GM21786 (cell line): ENCODE results near the gene GID8.

ENCODE experiments used
- ATAC-seq: cut with Tn5 transposase; IDR thresholded peaks from one replicate; pipeline ENCODE4 v1.9.1; 2021; ENCODE audit not compliant: unreplicated experiment

Gene GID8

DNA sequence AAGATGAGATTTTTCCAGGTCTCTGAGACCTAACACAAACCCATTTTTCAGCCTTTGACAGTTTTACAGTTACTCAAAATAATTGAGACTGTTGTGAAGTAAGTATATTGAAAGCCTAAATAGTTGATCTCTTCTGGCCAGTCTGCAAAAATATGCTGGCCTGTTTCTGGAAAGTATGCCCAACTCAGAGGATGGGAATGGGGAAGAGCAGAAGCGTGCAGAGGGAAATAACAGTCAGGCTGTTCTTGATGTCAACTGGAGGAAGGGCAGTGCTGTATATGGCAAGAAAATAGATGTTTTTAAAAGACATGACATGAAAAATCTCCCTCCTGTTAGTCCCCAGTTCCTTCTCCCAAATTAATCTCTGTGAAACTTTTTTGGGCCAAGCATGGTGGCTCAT, 3.8 kb downstream of the GID8 start:
- ATAC-seq, result no peak

DNA sequence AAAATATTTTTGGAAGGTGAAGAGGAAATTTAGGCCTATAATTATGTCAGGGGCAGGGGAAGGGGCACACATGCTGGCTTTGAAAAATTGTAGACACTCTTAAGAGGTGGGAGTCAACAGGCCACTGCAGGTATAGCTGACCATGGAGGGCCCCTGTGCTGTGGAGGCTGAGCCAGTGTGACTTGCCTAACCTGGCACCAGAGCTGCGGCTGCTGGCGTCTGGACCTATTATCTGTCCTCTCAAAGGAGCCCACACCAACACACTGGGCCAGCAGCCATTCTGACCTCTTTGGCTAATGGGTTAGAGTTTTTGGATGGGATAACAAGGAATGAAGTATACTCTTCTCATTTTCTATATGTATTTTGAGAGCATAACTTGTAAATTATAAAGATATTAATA, 4.5 kb downstream of the GID8 start:
- no peak for ATAC-seq

DNA sequence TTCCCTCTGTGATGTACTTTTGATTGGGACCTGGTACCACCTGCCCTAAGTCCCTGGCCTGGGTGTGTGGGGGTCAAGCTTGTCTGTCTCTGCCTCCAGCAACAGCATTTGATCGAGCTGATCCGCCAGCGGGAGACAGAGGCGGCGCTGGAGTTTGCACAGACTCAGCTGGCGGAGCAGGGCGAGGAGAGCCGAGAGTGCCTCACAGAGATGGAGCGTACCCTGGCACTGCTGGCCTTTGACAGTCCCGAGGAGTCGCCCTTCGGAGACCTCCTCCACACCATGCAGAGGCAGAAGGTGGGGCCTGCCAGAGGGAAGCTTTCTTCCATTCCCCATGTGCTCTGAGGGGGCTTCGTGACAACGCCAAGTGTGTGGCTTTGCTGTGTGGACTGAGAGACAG, 5.4 kb downstream of the GID8 start:
- ATAC-seq, result no peak

DNA sequence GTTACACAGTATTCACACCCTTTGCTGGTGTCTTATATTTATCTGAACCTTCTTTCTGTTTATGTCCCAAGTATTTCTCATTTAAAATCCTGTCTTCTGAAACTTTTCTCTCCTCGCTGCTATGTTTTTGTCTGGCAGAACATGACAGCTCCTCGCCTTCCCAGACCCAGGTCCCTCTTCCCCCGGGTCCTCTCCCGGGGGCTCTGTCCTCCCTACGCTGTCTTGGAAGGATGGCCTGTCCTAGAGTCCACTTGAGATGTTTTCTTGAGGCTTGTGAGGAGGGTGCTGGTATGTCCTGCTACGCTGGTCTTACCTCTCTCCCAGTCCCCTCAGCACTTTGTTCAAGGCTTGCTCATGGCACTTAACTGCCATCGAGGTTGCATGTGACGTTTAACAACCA, 6.2 kb downstream of the GID8 start:
- ATAC-seq, result no peak

DNA sequence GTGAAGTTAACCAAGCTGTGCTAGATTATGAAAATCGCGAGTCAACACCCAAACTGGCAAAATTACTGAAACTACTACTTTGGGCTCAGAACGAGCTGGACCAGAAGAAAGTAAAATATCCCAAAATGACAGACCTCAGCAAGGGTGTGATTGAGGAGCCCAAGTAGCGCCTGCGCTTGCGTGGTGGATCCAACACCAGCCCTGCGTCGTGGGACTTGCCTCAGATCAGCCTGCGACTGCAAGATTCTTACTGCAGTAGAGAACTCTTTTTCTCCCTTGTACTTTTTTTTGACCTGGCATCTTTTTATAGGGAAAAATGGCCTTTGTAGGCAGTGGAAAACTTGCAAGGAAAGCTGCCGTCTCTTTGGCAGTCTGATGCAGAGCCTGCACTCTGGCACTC, 6.8 kb downstream of the GID8 start:
- ATAC-seq, result no peak

DNA sequence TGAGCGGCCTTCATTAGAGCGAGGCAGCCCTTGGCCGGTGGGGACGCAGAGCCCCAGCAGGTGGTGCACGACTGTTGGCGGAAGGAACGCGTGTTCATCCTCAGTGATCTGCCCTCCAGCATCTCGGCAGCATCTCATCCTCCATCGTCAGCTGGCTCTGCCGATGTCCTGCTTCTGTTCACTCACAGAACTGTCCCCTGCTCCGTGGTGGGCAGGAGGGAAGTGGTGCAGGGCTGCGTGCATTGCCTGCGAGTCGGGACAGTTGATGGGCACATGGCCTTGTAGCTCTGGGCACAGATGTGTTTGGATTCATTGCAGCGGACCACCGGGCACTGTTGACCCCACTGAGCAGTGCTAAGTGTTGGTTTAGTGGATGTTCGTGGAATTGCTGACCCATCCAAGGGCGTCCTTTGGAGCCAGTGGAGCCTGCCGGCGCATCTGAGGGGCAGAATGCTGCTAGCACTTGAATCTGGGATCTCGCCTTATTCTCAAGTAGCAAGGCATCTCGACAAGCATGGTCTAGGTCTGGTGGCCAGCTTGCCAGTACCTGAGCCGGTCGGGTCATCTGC, 7.9 kb downstream of the GID8 start:
- ATAC-seq, result no peak

DNA sequence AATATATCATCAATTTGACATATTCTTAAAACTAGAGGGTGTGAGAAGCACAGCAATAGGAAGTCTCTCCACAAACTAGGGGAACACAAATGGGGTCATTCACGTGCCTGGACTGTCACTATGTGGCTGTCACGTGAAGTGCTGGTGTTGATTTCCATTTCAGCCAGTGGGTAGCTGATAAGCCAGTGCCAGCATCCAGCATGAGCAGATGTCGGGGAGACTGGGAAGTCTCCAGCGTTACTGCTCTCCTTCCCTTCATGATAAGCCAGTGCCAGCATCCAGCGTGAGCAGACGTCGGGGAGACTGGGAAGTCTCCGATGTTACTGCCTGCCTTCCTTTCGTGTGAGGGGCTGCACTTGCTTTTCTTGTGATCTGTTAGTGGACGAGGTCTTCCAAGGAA, 9.0 kb downstream of the GID8 start:
- ATAC-seq, result no peak

DNA sequence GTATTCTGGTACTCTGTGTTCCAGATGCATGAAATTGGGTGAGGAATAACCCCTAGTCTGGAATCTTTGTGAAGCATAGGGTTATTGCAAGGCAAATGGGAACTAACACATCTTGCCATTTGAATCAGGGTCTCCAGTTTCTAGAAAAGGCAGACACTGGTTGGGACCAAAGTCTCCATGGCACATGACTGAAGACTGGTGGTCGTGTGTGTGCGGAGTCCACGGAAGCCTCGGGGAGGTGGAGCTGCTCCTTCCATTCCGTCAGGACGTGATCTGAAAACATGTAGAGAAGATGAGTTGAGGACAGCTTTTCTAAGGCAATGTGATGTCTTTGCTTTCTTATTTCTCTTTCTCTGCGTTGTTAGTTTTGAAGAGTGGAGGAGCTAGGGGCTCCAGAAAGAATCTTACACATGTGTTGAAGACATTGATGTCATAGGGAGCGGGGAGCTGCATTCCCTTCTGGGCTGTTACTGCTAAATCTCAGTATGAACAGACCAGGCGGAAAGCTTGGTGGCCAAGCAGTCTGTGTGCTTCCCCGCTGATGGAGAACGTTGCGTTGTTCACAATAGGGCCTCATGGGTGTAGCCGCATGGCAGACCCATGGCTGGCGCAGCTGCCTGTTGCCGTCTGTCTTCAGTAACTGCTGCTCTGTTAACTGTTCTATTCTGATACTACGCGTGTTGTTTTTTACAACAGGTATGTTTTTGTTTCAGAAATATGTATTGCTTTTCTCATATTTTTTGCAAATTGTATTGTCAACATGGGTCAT, 9.8 kb downstream of the GID8 start:
- no peak for ATAC-seq

DNA sequence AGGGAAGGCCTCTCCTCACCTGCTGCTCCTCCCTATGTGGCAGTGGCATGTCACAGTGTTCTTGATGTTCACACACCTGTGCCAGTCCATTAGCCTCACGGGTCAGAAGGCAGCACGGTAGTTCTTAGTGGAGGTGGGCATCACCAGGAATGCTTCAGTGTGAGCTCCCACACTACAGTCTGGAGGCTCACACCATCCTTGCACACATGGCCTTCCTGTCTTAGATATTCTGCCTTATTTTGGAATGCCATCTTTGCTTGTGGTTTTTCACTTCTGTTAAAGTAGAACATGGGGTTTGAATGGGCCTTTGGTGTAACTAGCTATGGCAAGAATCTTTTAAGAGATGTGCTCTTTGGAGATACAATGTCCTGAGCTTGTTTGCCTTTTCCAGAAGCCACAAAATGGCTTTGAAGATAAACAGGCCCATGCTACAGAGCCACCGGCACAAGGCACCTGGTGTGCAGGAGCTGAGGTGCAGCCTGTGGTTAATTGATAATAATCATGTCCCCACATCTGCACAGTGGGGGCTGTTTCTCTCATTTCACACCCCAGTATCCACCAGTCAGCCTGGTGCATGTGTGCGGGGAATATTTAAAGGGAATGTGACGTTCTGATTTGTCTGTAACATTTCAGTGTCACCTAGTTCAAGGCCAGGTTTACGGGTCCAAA, 11.3 kb downstream of the GID8 start:
- no peak for ATAC-seq

DNA sequence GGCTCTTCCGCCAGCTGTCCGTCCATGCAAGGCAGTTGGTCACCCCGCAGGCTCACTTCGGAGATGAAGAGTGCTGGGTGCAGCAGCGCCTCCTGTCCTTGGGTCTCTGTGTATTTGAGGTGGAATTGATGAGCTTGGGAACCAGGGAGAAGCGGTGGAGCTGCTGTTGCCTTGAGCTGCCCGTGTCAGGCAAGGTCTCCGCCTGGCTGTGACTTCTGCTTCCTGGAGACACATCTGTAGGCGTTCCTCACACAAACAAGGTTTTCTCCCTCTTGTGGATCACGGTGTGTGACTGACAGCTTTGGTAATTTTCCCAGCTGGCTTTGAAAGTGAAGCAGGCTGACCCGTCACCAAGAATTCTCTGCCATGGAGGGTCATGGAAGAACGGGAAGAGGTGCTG, 12.0 kb downstream of the GID8 start:
- ATAC-seq, result no peak

DNA sequence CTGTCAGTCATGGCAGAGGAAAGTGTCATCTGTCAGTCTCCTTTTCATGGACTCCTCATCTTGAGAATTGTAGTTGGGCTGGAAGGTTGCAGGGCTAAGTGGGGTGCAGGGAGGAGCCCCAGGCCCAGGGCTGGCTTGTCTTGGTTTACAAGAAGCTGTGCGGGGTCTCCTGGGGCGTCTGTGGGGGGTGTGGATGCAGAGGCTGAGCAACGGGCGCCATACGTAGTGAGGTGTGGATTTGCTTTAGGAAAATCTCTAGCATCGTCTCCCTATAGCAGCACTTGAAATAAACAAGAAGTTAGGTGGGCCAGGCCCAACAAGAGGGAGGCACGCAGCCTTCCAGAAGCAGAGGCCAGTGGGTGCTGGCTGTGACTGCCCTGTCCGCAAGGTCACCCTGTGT, 12.8 kb downstream of the GID8 start:
- ATAC-seq, result no peak

DNA sequence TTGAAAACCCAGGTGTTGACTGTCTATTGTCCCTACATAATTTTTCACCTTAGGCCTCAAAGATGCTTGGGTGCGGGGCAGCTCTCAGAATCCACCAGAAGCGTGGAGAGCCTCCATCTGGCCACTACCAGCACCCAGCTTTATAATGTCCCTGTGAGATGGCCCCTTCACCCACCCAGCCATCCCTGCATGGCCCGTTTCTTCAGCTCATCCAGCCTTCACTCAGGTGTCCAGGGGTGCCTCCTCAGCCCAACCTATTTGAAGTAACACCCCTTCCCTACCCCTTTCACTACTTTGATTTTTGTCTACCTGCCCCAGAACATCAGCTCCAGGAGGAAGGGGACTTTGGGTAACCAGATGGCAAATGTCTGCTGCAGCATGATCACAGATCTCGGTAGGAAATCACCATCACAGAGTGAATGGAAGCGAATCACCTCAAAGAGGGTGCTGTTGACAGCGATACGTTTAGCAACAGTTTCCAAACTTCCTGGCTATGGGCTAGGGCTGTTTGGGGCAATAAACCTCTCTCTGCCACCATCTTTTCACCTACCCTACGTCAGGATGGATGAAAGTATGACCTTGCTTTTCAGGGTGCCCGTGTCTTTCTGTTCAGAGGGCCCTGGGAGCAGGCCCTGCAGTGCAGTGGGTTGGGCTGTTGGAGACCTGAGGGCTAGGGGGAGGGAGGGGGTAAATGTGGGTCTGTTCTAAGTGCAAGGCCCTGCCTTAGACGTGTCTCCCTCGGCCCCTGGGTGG, 13.4 kb downstream of the GID8 start:
- ATAC-seq, result no peak

DNA sequence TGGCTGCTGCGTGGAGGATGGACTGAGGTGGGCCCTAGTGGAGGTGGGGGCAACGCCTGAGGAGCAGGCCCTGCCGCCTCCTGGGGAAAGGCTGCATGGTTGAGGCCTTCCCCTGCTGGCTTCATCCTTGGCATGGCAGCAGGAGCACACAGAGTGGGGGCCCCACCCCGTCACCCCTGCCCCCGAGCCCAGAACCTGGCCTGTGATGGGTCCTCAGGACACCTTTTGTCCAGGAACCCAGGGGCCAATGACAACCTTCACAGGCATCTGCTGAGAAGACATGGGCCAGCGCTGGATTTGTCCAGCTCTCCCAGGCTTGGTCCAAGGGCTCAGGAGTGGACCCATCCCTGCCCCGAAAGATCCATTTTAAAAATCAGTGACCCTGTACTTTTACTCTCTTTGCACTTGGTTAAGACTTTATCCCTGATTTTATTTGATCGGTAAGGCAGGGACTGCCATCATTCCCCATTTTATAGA, 14.0 kb downstream of the GID8 start:
- no peak for ATAC-seq

DNA sequence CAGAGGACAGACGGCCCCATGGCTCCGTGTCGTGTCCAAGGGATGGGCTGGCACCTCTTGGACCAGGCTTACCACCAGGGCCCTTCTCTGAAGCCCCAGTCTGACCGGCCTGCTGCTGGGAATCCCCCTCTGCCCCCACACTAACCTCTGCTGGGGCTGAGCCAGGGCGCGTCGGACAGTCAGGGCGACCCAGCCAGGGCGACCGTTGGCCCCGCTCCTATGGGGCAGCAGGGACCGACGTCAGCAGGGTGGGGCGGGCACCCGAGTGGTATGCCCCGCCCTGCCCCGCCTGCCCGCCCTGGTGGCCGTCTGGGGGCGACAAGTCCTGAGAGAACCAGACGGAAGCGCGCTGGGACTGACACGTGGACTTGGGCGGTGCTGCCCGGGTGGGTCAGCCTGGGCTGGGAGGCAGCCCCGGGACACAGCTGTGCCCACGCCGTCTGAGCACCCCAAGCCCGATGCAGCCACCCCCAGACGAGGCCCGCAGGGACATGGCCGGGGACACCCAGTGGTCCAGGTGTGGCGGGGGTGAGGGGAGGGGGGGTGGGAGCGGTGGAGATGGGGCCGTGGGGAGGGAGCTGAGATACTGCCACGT, 14.5 kb downstream of the GID8 start, which contains the start of gene SLC17A9:
TSS of gene SLC17A9 (plus strand) at position 337 of the 595 bp plus-strand sequence. CDS start at position 459, 122 bp downstream.
- ATAC-seq, result peak; percentile 44

DNA sequence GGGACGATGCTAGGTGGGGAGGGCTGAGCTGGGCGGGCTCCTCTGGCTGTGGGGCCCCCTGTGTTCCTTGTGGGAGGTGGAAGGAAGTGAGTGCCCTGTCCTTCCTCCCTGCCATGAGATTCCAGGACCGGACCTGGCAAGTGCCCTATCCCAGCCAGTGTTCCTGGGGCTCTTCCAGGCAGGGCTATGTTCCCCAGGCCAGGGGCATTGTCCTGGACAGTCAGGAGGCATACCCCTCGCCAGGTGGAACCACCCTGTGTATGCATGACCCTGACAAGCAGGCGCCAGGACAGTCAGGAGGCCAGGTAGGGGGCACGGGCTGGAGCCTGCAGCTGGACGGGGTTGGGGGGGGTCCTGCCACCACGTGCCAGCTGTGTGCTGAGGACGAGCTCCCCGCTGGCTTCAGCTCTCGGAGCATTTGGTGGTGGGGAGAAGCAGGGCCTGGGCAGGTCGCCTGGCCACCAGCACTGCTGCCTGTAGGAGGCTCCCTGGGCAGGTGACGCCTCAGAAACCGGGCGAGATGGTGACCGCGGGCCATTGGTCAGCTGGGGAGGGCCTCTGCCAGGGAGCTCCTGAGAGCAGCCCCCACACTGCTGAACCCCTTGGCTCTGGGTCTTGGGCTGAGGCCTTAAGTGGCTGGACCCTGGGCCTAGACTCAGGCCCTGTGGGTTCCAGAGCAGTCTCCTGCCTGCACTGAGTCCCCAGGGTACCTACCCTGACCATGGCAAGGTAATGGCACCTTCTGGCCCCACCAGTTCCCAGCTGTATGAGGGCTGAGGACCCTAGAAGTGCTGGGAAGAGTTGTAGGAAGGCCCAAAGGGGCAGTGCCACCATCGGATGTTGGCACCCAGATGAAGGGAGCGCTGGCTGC, 15.3 kb downstream of the GID8 start:
- no peak for ATAC-seq

DNA sequence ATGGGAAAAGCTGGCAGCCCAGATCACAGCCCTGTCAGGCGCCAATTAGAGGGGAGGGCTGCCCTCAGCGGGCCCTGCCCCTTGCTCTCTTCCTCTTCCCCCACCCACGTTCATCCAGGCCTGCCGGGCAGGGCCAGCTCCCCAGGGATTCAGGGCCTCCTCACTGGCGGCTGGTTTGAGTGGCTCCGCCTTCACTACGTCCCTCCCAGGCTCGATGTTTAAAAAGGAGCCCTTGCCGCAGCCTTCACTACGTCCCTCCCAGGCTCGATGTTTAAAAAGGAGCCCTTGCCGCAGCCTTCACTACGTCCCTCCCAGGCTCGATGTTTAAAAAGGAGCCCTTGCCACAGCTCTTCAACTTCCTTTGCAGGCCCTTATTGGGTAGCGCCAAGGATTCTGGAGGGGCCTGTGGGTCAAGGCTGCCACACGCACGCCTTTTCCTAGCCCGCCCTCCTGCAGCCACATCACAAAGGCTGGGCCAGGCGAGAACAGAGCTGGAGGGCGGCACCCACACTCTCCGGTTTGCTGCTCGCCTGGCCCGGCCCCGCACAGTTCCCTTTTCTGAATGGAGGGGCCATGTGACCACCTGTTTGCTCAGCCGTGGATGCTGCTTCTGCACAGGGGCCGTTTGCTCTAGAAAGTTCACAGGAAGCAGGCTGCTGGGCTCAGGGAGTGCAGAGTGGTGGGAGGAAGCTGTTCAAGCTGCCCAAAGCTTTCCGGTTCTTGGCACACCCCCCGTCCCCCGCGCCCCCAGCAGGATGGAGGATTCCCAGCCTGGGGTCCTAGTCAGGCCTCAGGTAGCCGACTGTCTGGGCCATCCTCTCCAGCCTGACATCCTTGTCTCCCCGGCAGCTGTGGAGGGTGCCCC, 16.1 kb downstream of the GID8 start:
- peak; percentile 78 for ATAC-seq

DNA sequence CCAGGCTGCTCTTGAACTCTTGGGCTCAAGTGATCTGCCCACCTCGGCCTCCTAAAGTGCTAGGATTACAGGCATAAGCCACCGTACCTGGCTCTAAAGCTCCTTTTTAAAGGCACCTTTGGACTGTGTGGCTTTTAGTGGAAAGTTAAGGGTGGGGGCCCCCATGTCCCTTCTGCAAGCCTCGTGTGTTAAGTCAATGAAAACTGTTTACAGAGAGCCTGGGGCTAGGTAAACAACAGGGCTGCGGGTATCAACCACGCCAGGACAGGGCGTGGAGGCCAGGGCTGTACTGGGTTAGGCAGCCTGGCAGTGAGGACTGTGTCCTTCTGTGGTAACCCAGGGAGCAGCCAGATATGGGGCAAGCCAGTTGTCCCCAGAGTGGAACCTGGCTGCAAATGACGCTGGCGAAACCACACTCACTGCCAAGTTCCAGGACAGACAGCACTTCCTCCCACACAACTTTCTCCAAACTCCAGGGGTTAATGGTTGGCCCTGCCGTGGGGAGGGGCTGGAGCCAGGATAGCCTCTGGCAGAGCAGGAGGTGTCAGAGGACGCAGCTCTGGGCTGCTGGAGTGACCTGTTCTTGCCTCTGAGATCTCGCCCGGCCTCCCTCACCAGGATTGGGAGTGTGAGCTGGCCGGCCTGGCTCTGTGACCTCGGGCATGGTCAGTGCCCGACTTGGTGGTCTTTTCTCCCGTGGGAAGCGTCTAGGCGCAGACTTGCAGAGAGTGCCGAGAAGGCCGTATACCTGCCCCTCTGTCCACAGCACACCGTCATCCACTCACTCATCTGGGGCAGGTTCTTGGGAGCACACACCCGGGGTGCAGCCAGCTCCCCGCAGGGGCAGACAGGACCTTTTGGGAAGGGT, 17.8 kb downstream of the GID8 start:
- no peak for ATAC-seq
